HG02678 (cell line): Measurements from ENCODE around the gene PDZK1IP1.
"Not testable (repeated sequence)": the region's sequence is repeated elsewhere in the genome, so short reads cannot be mapped to it uniquely, and the experiment has no call there.

Experiments
- ATAC-seq: cut with Tn5 transposase; IDR thresholded peaks from one replicate; pipeline ENCODE4 v1.9.1; 2021; ENCODE audit warnings: mild to moderate bottlenecking, moderate library complexity; ENCODE audit not compliant: unreplicated experiment

Gene PDZK1IP1

DNA sequence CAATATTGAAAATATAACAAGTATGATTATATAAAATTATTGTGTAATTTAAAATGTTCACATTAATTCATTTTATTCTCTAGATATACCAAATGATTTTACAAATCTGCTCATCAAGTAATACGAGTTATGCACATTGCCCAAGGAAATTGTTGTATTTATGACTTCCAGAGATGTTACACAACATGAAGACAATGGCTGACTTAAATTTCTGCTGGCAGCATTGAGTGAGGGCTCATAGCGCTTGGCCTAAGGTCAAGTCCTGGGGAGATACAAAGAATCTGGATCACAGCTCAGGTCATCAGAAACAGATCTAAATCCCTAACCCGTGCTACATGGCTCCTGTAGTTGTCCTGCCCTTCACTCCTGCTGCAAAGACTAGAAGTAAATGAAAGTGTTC, 49.5 kb downstream of the PDZK1IP1 start:
- not testable (repeated sequence) for ATAC-seq

DNA sequence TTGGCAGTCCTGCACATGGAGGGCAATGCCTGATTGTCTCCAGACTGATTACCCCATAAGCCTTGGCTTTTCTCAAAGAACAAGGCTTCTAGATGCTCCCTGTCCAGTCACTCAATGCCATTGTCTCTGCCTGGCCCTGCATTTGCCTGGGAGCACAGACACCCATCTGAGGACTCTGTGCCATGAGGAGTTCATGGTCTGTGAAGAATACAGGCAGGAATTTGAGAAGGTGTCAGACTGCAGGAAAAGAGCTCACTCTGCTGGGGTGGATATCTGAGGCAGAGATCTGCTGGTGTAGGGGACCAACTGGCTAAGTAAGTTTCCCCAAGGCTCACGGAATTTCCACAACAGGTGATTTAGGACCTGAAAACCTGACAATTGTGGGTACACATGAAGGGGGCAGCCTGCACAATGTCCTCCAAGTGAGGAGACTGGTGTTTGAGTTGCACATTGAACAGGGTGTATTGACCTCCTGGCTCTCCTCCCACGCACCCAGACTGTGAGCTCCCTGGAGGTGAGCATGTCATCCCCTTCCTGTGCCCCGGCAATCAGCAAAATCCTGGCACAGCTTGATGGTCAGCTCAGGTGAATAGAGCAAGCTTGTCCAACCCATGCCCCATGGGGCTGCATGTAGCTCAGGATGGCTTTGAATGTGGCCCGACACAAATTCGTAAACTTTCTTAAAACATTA, 51.8 kb downstream of the PDZK1IP1 start:
- no peak for ATAC-seq

DNA sequence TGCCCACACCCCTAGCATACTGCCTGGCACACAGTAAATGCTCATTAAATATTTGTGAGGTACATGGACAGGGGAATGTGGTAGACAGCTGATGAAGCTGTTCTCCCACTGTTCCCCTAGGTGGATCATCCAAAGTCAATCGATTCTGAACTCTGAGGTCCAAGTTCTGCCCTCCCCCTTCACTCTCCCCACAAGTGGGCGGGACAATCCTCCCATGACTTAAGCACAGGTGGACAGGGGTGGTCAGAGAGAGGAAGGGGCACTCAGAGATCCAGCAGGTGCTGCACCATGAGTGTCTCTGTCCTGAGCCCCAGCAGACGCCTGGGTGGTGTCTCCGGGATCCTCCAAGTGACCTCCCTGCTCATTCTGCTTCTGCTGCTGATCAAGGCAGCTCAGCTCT, 52.6 kb downstream of the PDZK1IP1 start, which contains the start of gene CYP4A22:
CYP4A22 (plus strand) TSS at position 244 of the 400 bp plus-strand sequence; CDS start at position 289, 45 bp downstream.
- no peak for ATAC-seq
